Spleen (tissue), 7 donors: Measurements from ENCODE around the gene MYH10.

Experiments
- POLR2AphosphoS5 ChIP-seq, 3 donors: sonication (generic); formaldehyde crosslinking; IDR thresholded peaks; one replicate each; pipeline ENCODE4 v1.5.1; 2017; ENCODE audit warnings: antibody characterized with exemption in 3 of 3
- TF ChIP-seq, protein P1 (sequence below), 11 experiments: fragments of 200-600 bp in 7 of 11; fragments of 450-650 bp in 4 of 11; sonication (generic) in 4 of 11; IDR thresholded peaks in 8 of 11; conservative IDR thresholded peaks in 3 of 11; 1 replicate in 7 of 11; 2 replicates in 4 of 11; pipeline versions ENCODE4 v1.4.0 to v1.8.0; 2016 to 2021; ENCODE audit warnings: antibody characterized with exemption in 11 of 11, inconsistent platforms in 4 of 11, mild to moderate bottlenecking in 1 of 11
- donor health status: DM: no; HTN: no; CAD: no; lungs with moderate emphysema.
- donor health status: DM: no; HTN: no; CAD: no.
- donor health status: DM: no; HTN: no; CAD: no.

DNA sequence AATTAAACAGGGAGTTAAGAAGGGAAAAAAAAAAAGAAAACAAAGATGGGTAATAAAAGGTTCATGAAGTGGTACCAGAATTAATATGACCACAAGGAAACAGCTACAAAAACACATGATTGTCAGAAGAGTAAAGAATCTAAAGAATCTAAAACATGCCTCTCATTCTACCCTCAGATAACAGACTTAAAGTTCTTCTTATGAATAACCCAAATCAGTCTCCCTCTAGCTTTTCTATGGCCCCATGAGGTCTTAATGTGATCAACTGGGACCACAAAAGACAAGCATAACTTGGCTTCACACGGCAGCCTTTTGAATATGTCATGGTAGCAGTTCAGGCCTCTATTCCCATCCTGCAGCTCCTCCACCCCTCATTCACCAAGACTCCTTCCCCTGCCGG is 6.9 kb downstream of the MYH10 start:
- no peak for TF ChIP-seq POLR2AphosphoS5 (IDR thresholded peaks at IDR 0.05)
- TF ChIP-seq, protein P1, sequence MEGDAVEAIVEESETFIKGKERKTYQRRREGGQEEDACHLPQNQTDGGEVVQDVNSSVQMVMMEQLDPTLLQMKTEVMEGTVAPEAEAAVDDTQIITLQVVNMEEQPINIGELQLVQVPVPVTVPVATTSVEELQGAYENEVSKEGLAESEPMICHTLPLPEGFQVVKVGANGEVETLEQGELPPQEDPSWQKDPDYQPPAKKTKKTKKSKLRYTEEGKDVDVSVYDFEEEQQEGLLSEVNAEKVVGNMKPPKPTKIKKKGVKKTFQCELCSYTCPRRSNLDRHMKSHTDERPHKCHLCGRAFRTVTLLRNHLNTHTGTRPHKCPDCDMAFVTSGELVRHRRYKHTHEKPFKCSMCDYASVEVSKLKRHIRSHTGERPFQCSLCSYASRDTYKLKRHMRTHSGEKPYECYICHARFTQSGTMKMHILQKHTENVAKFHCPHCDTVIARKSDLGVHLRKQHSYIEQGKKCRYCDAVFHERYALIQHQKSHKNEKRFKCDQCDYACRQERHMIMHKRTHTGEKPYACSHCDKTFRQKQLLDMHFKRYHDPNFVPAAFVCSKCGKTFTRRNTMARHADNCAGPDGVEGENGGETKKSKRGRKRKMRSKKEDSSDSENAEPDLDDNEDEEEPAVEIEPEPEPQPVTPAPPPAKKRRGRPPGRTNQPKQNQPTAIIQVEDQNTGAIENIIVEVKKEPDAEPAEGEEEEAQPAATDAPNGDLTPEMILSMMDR (IDR thresholded peaks at IDR 0.05 in 8 of 11, conservative IDR thresholded peaks at IDR 0.05 in 3 of 11), result no peak
